ENCODE results near the gene TYROBP. TPM values are rescaled to one million over a fixed set of nuclear protein-coding genes. Genes with fewer than 3 reads are reported as not detected.

Gene TYROBP
- total and polyA plus RNA-seq, 2 of the 4 experiments (the other 2 are of a cell fraction) = not detected

DNA sequence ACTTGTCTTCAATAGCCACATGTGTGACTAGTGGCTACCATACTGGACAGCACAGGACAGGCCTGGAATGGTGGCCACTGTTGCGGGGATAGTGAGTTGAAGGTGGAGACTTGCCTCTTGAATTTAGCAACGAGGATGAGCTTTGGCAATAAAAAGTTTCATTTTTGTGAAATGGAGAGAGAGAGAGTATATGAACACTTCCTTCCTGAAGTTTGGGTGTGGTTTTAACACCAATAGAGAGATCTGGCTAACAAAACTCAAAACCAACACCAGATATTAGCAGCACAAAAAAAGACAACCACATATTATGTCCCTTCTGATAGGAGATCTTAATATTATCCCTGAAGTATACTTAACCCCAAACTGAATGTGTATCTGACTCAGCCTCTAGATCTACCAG is 21.8 kb upstream of the TYROBP start:
- dilution Hi-C loops (cut with HindIII; ENCODE audit: low sequenced_read_pairs, unreplicated experiment) = no loop called here
- Histone ChIP-seq H4K5ac (ENCODE audit: low read depth, low read length) (no peak overlapping the region), H2AK5ac (ENCODE audit: low read depth, low read length) (no peak overlapping the region), H3K18ac (ENCODE audit: low read depth, low read length) (no peak overlapping the region), H3K9me3 (ENCODE audit: control insufficient read depth, insufficient read depth, low read length) (peaks cover 8% of the 10 kb centered on the region), H3K14ac (replicated peaks; ENCODE audit: low read depth, low read length) (no peak overlapping the region), H2BK5ac (ENCODE audit: low read depth, low read length, poor library complexity, severe bottlenecking) (no peak overlapping the region), H2AK9ac (replicated peaks; ENCODE audit: low read depth, low read length, poor library complexity) (no peak overlapping the region), H2AFZ (replicated peaks; ENCODE audit: low read length, poor library complexity) (no peak overlapping the region), H3K4me2 (ENCODE audit: low read depth, low read length) (no peak overlapping the region), H4K91ac (ENCODE audit: insufficient read depth, low read depth, low read length) (no peak overlapping the region), H3K9me1 (ENCODE audit: insufficient read depth, low read length) (no peaks in the 10 kb centered on the region), H3K56ac (ENCODE audit: extremely low read depth, insufficient read depth, low read length) (no peak overlapping the region), H3K9ac (ENCODE audit: low read depth, low read length) (no peak overlapping the region), H3K27ac (ENCODE audit: insufficient read depth, low read length) (no peak overlapping the region), H2BK120ac (ENCODE audit: low read depth, low read length) (no peak overlapping the region), H3K79me1 (ENCODE audit: low read depth in 1 of 2, low read length in 2 of 2) (no peaks in the 10 kb centered on the region), H2BK15ac (ENCODE audit: low read depth, low read length) (no peak overlapping the region), H3K27me3 (ENCODE audit: control insufficient read depth, insufficient read depth, low read length) (peaks cover 6% of the 10 kb centered on the region; the same call in 1 of the 2 replicates), H4K20me1 (ENCODE audit: insufficient read depth, low read length) (no peaks in the 10 kb centered on the region), H2BK20ac (ENCODE audit: low read depth, low read length) (no peak overlapping the region), H3K4me3 (ENCODE audit: insufficient read depth, low read depth, low read length) (no peak overlapping the region), H3K4ac (ENCODE audit: low read depth, low read length) (no peak overlapping the region), H3K36me3 (ENCODE audit: control insufficient read depth, insufficient read depth, low read length) (no peaks in the 10 kb centered on the region), H4K8ac (ENCODE audit: low read depth in 2 of 2, low read length in 2 of 2) (no peak overlapping the region), H3K23ac (ENCODE audit: low read depth, low read length) (no peak overlapping the region), H3K4me1 (ENCODE audit: control insufficient read depth, insufficient read depth, low read length) (no peaks in the 10 kb centered on the region)
- intact Hi-C loops (cut with micrococcal nuclease) = loop anchor here (5.0 kb wide), 1 partner anchor 173 kb away; the partner anchor contains the start of genes HSPB6 and PROSER3
- ATAC-seq (ENCODE audit: low read depth) (no peak), DNase-seq (no peak)
- ChIA-PET POLR2A (ENCODE audit: unreplicated experiment) (no interaction called here), CTCF (no interaction called here)
- no CpG with 5 or more reads among the region's 2 CpGs for WGBS, 2 experiments (ENCODE audit: extremely low coverage in 2 of 2, insufficient read length in 1 of 2)
- no peak for TF ChIP-seq RCOR1 (IDR thresholded peaks at IDR 0.05; ENCODE audit: insufficient replicate concordance, low read length)
- TF ChIP-seq BHLHE40 (IDR thresholded peaks at IDR 0.05; ENCODE audit: low read depth, low read length) = no peak
- TF ChIP-seq CTCF (conservative IDR thresholded peaks at IDR 0.05; ENCODE audit: low read depth, low read length) = no peak
- no peak for TF ChIP-seq NFE2L2 (IDR thresholded peaks at IDR 0.05; ENCODE audit: low read depth, low read length)
- no peak for TF ChIP-seq MAZ (IDR thresholded peaks at IDR 0.05; ENCODE audit: borderline replicate concordance, low read depth, low read length)
- TF ChIP-seq CHD1 (IDR thresholded peaks at IDR 0.05; ENCODE audit: low read depth, low read length) = no peak
- TF ChIP-seq ELK1 (IDR thresholded peaks at IDR 0.05; ENCODE audit: borderline replicate concordance, low read depth, low read length) = no peak
- TF ChIP-seq MAFK (IDR thresholded peaks at IDR 0.05; ENCODE audit: low read depth, low read length) = no peak
- no peak for TF ChIP-seq SMC3 (IDR thresholded peaks at IDR 0.05; ENCODE audit: low read depth, low read length)
- TF ChIP-seq CEBPB (IDR thresholded peaks at IDR 0.05; ENCODE audit: low read depth, low read length) = no peak
- no peak for TF ChIP-seq USF2 (IDR thresholded peaks at IDR 0.05; ENCODE audit: low read depth, low read length)
- TF ChIP-seq MXI1 (IDR thresholded peaks at IDR 0.05; ENCODE audit: borderline replicate concordance, low read depth, low read length) = no peak
- TF ChIP-seq RAD21 (IDR thresholded peaks at IDR 0.05; ENCODE audit: low read length) = no peak
- TF ChIP-seq FOS (IDR thresholded peaks at IDR 0.05; ENCODE audit: low read depth, low read length) = no peak
- in situ Hi-C loops (cut with MboI; ENCODE audit: low sequenced_read_pairs) = loop anchor here (5.0 kb wide), 1 partner anchor 43 kb away; no protein-coding TSS in a partner anchor
- BruUV-seq (replicated peaks) = no TSS peak
